SK-N-SH (cell line): ENCODE results near the gene GJB3. TPM values are rescaled to one million over a fixed set of nuclear protein-coding genes. Genes with fewer than 3 reads are reported as not detected.

ENCODE experiments used
- CTCF ChIA-PET: fragments of 300-600, 350-600 bp; formaldehyde crosslinking; extraction: SDS; loops from one replicate; lab custom pipeline; 2021; lab: Yijun Ruan, JAX
- POLR2A ChIA-PET: fragments of 350-600 bp; sonication (Branson Sonifier 250); formaldehyde crosslinking; extraction: SDS; loops from one replicate; lab custom pipeline; 2020; ENCODE audit warnings: antibody characterized with exemption, inconsistent platforms; lab: Yijun Ruan, JAX
- DNase-seq: peaks from one replicate; pipeline ENCODE4 v3.0.0; 2012
- H2AFZ ChIP-seq: fragments of 200-600 bp; sonication (generic); 2 replicates; pipeline ENCODE4 v1.8.1; 2016; ENCODE audit warnings: antibody characterized with exemption, mild to moderate bottlenecking, low read depth
- H3F3A ChIP-seq: fragments of 200-600 bp; sonication (generic); replicated peaks from 2 replicates; pipeline ENCODE3; 2016; ENCODE audit warnings: antibody characterized with exemption, mild to moderate bottlenecking; ENCODE audit not compliant: insufficient read depth
- H3K27ac ChIP-seq, 2 experiments: fragments of 200-500 bp in 1 of 2; fragments of 200-600 bp in 1 of 2; sonication (Bioruptor generic) in 1 of 2; sonication (generic), shearing (Covaris generic) in 1 of 2; 2 replicates each; pipeline versions ENCODE4 v1.5.1 to v1.6.1; 2014 to 2016; ENCODE audit warnings: low read depth in 2 of 2, inconsistent platforms in 1 of 2, low read length in 1 of 2, mild to moderate bottlenecking in 1 of 2, mixed read lengths in 1 of 2
- H3K27me3 ChIP-seq: fragments of 200-600 bp; sonication (generic), shearing (Covaris generic); 2 replicates; pipeline ENCODE4 v1.6.1; 2016; ENCODE audit warnings: mixed run types; ENCODE audit not compliant: insufficient read depth
- H3K36me3 ChIP-seq, 2 experiments: fragments of 200-500 bp in 1 of 2; fragments of 200-600 bp in 1 of 2; sonication (Bioruptor generic) in 1 of 2; sonication (generic) in 1 of 2; replicated peaks in 1 of 2; 2 replicates each; pipeline versions ENCODE3 to v1.5.1; 2014 to 2016; ENCODE audit warnings: low read length in 1 of 2, mild to moderate bottlenecking in 1 of 2; ENCODE audit not compliant: insufficient read depth in 2 of 2, control insufficient read depth in 1 of 2
- H3K4me1 ChIP-seq, 2 experiments: fragments of 200-500 bp in 1 of 2; fragments of 200-600 bp in 1 of 2; sonication (Bioruptor generic) in 1 of 2; sonication (generic), shearing (Covaris generic) in 1 of 2; 2 replicates each; pipeline versions ENCODE4 v1.5.1 to v1.6.1; 2014 to 2016; ENCODE audit warnings: low read depth in 1 of 2, low read length in 1 of 2, mixed run types in 1 of 2; ENCODE audit not compliant: insufficient read depth in 2 of 2, control insufficient read depth in 1 of 2
- H3K4me2 ChIP-seq: fragments of 200-600 bp; sonication (generic), shearing (Covaris generic); 2 replicates; pipeline ENCODE4 v1.6.1; 2017; ENCODE audit warnings: mixed run types
- H3K4me3 ChIP-seq, 2 experiments: fragments of 200-500 bp in 1 of 2; fragments of 200-600 bp in 1 of 2; sonication (Bioruptor generic) in 1 of 2; sonication (generic), shearing (Covaris generic) in 1 of 2; 2 replicates each; pipeline versions ENCODE4 v1.5.1 to v1.8.1; 2014 to 2016; ENCODE audit warnings: low read depth in 2 of 2, inconsistent platforms in 1 of 2, low read length in 1 of 2, mild to moderate bottlenecking in 1 of 2, mixed read lengths in 1 of 2, moderate library complexity in 1 of 2
- H3K79me2 ChIP-seq: fragments of 200-600 bp; sonication (generic); 2 replicates; pipeline ENCODE4 v1.8.1; 2017; ENCODE audit warnings: mild to moderate bottlenecking; ENCODE audit not compliant: insufficient read depth
- H3K9ac ChIP-seq: fragments of 200-600 bp; sonication (generic); 2 replicates; pipeline ENCODE4 v1.6.1; 2017; ENCODE audit warnings: mixed run types
- H3K9me2 ChIP-seq: fragments of 200-600 bp; sonication (generic); 2 replicates; pipeline ENCODE4 v1.6.1; 2017; ENCODE audit warnings: mixed run types
- H3K9me3 ChIP-seq: fragments of 200-600 bp; sonication (generic); 2 replicates; pipeline ENCODE4 v1.6.1; 2017; ENCODE audit warnings: mixed run types, mild to moderate bottlenecking, moderate library complexity
- H4K20me1 ChIP-seq: fragments of 200-600 bp; sonication (generic); 2 replicates; pipeline ENCODE4 v1.6.1; 2017; ENCODE audit warnings: mild to moderate bottlenecking, mixed run types; ENCODE audit not compliant: insufficient read depth
- ELF1 ChIP-seq: IDR thresholded peaks from 2 replicates; pipeline ENCODE4 v1.4.0; 2012
- EZH2phosphoT487 ChIP-seq: fragments of 200-600 bp; sonication (generic); IDR thresholded peaks from 2 replicates; pipeline ENCODE4 v1.6.1; 2017; ENCODE audit warnings: low read depth, mixed run types, mild to moderate bottlenecking, antibody characterized with exemption, moderate library complexity, borderline replicate concordance
- FOXJ3 ChIP-seq: sonication (generic); formaldehyde crosslinking; IDR thresholded peaks from 2 replicates; pipeline ENCODE4 v1.5.1; 2020; ENCODE audit warnings: mild to moderate bottlenecking, missing genetic modification reagents
- MAX ChIP-seq: IDR thresholded peaks from 2 replicates; pipeline ENCODE4 v1.4.0; 2012; ENCODE audit warnings: low read depth
- MEF2A ChIP-seq: IDR thresholded peaks from 2 replicates; pipeline ENCODE4 v1.4.0; 2012; ENCODE audit warnings: low read depth, borderline replicate concordance
- RFX5 ChIP-seq: IDR thresholded peaks from 2 replicates; pipeline ENCODE4 v1.6.1; 2012; ENCODE audit warnings: mild to moderate bottlenecking, improper control_type of control experiment, low read length
- TCF12 ChIP-seq: IDR thresholded peaks from 2 replicates; pipeline ENCODE4 v1.4.0; 2012
- USF2 ChIP-seq: fragments of 150-350 bp; IDR thresholded peaks from 2 replicates; pipeline ENCODE4 v1.6.1; 2017; ENCODE audit warnings: antibody characterized with exemption, low read length, low read depth, borderline replicate concordance
- WGBS: methylation state at CpG from one replicate; pipeline ENCODE4 v1.1.6; 2017; ENCODE audit warnings: low lambda C conversion rate; 5-methylcytosine and 5-hydroxymethylcytosine counted together
- polyA plus RNA-seq, 3 experiments: library from polyadenylated mRNA; depleted of rRNA; stranded (reverse); fragments of >200 nt; gene quantifications; 2 replicates each; pipeline ENCODE4 v1.2.3, GENCODE V29; 2012

Gene GJB3
- polyA plus RNA-seq, 1 of the 3 experiments (the other 2 are of a cell fraction): not detected

GRCh38 chr1:34746785-34747637, 34.0 kb upstream of the GJB3 start:
- Histone ChIP-seq H3K4me2 (no peak overlapping the region), H3K4me3 (no peak overlapping the region), H3K36me3 (no peaks in the 10 kb centered on the region), H4K20me1 (no peaks in the 10 kb centered on the region), H3K9me3 (no peaks in the 10 kb centered on the region), H3K27ac (no peak overlapping the region), H3F3A (no peaks in the 10 kb centered on the region), H2AFZ (no peak overlapping the region), H3K27me3 (no peaks in the 10 kb centered on the region), H3K9ac (no peak overlapping the region), H3K4me1 (peaks cover 0 to 3% of the 10 kb centered on the region in 2 experiments; a peak in 1 of 4 replicates), H3K9me2 (no peaks in the 10 kb centered on the region), H3K79me2 (no peaks in the 10 kb centered on the region)
- DNase-seq: no peak
- POLR2A ChIA-PET: no interaction called here
- 57% methylated on average over 18 of the region's 18 CpGs for WGBS
- TF ChIP-seq FOXJ3 (CRISPR knock-in tag) (no peak), ELF1 (no peak)
- CTCF ChIA-PET: interaction anchor here (1.3 to 1.4 kb wide), 3 partner anchors 150 to 1114 kb away, joined by 3 to 8 read pairs (median 5); no protein-coding TSS in a partner anchor

GRCh38 chr1:34747638-34747941, 33.4 kb upstream of the GJB3 start:
- Histone ChIP-seq H3K9me2 (no peaks in the 10 kb centered on the region), H2AFZ (no peak overlapping the region), H3K27me3 (no peaks in the 10 kb centered on the region), H3K4me3 (no peak overlapping the region), H3F3A (no peaks in the 10 kb centered on the region), H3K27ac (no peak overlapping the region), H3K4me2 (no peak overlapping the region), H3K4me1 (no peaks in the 10 kb centered on the region; a peak in 1 of 4 replicates), H4K20me1 (no peaks in the 10 kb centered on the region), H3K79me2 (no peaks in the 10 kb centered on the region), H3K36me3 (no peaks in the 10 kb centered on the region), H3K9ac (no peak overlapping the region), H3K9me3 (no peaks in the 10 kb centered on the region)
- WGBS: 58% methylated on average over 6 of the region's 6 CpGs
- DNase-seq: no peak
- TF ChIP-seq RFX5 (no peak), USF2 (no peak), MAX (no peak), FOXJ3 (CRISPR knock-in tag) (no peak), TCF12 (no peak)
- ChIA-PET CTCF (interaction anchor here (0.7 to 1.2 kb wide), 2 partner anchors 105 to 1113 kb away, joined by 3 read pairs; no protein-coding TSS in a partner anchor), POLR2A (no interaction called here)

- Histone ChIP-seq H4K20me1 (no peaks in the 10 kb centered on the region), H2AFZ (no peak overlapping the region), H3K9me3 (no peaks in the 10 kb centered on the region), H3K9ac (no peak overlapping the region), H3K4me1 (no peaks in the 10 kb centered on the region; a peak in 1 of 4 replicates), H3F3A (no peaks in the 10 kb centered on the region), H3K79me2 (no peaks in the 10 kb centered on the region), H3K27ac (no peak overlapping the region), H3K4me3 (no peak overlapping the region), H3K4me2 (no peak overlapping the region), H3K36me3 (no peaks in the 10 kb centered on the region), H3K27me3 (no peaks in the 10 kb centered on the region), H3K9me2 (no peaks in the 10 kb centered on the region)
- CTCF ChIA-PET: interaction anchor here (1.0 to 6.2 kb wide), 3 partner anchors 7 to 103 kb away, joined by 3 to 57 read pairs (median 7); no protein-coding TSS in a partner anchor
- no peak for DNase-seq
- no peak for TF ChIP-seq EZH2phosphoT487
- TF ChIP-seq MEF2A: no peak
- POLR2A ChIA-PET: no interaction called here
- WGBS: 37% methylated on average over 8 of the region's 8 CpGs
Measured at GRCh38 chr1:34749992-34750391, 31.0 kb upstream of the GJB3 start.
